ENCODE measurements around the gene HHATL. TPM values are rescaled to one million over a fixed set of nuclear protein-coding genes. Genes with fewer than 3 reads are reported as not detected.

HHATL gene
- total RNA-seq, 3 donors from 2014 or later: 0.70 TPM; not detected in 2

- ATAC-seq (no peak), DNase-seq (no peak)
- no peak for TF ChIP-seq CTCF (IDR thresholded peaks at IDR 0.05)
- Histone ChIP-seq H3K9me3 (no peaks in the 10 kb centered on the region), H3K4me3 (no peak overlapping the region), H3K36me3 (ENCODE audit: low read depth) (no peaks in the 10 kb centered on the region), H3K4me1 (ENCODE audit: low read depth) (no peaks in the 10 kb centered on the region)
- intact Hi-C loops (cut with DNase I, micrococcal nuclease): no loop called here
These were observed 41.7 kb downstream of the HHATL start for GRCh38 chr3:42660898-42661297.

- no peak for TF ChIP-seq CTCF (IDR thresholded peaks at IDR 0.05)
- Histone ChIP-seq H3K4me1 (ENCODE audit: low read depth) (no peaks in the 10 kb centered on the region), H3K4me3 (no peak overlapping the region), H3K9me3 (no peaks in the 10 kb centered on the region), H3K36me3 (ENCODE audit: low read depth) (no peaks in the 10 kb centered on the region)
- no peak for ATAC-seq
- intact Hi-C loops (cut with DNase I, micrococcal nuclease): no loop called here
- no peak for DNase-seq
These were observed 42.4 kb downstream of the HHATL start for GRCh38 chr3:42660131-42660715.

- peaks cover 2% of the 10 kb centered on the region for H3K4me1 ChIP-seq (ENCODE audit: low read depth)
- no peak overlapping the region for H3K4me3 ChIP-seq
- DNase-seq (no peak), ATAC-seq (no peak)
- TF ChIP-seq CTCF (IDR thresholded peaks at IDR 0.05): no peak
- intact Hi-C loops (cut with DNase I, micrococcal nuclease): loop anchor here in 1 of 2 donors (10.0 kb wide), 1 partner anchor 85 kb away; no protein-coding TSS in a partner anchor
- H3K9me3 ChIP-seq: no peaks in the 10 kb centered on the region
- no peaks in the 10 kb centered on the region for H3K36me3 ChIP-seq (ENCODE audit: low read depth)
These were observed 43.0 kb downstream of the HHATL start for GRCh38 chr3:42659451-42660130.

GRCh38 chr3:42658771-42659390 lies 43.7 kb downstream of the HHATL start:
- H3K4me1 ChIP-seq (ENCODE audit: low read depth): peaks cover 2% of the 10 kb centered on the region
- no peaks in the 10 kb centered on the region for H3K36me3 ChIP-seq (ENCODE audit: low read depth)
- intact Hi-C loops (cut with DNase I, micrococcal nuclease): loop anchor here in 1 of 2 donors (10.0 kb wide), 1 partner anchor 86 kb away; no protein-coding TSS in a partner anchor
- no peak overlapping the region for H3K4me3 ChIP-seq
- no peak for TF ChIP-seq CTCF (IDR thresholded peaks at IDR 0.05)
- no peak for DNase-seq
- no peak for ATAC-seq
- H3K9me3 ChIP-seq: no peaks in the 10 kb centered on the region

GRCh38 chr3:42658091-42658770 lies 44.4 kb downstream of the HHATL start:
- H3K4me1 ChIP-seq (ENCODE audit: low read depth): peaks cover 4% of the 10 kb centered on the region
- H3K9me3 ChIP-seq: no peaks in the 10 kb centered on the region
- TF ChIP-seq CTCF (IDR thresholded peaks at IDR 0.05): no peak
- no peak overlapping the region for H3K4me3 ChIP-seq
- DNase-seq: no peak
- H3K36me3 ChIP-seq (ENCODE audit: low read depth): no peaks in the 10 kb centered on the region
- no peak for ATAC-seq
- intact Hi-C loops (cut with DNase I, micrococcal nuclease): loop anchor here in 1 of 2 donors (10.0 kb wide), 1 partner anchor 87 kb away; no protein-coding TSS in a partner anchor

Data from mucosa of descending colon (tissue), 3 donors.